Fibroblast of skin of right biceps (primary cell): ENCODE results near the gene SCAPER.

Experiments used
- DNase-seq: peaks from one replicate; pipeline ENCODE4 v3.0.0-alpha.2; 2013

Gene SCAPER

DNA sequence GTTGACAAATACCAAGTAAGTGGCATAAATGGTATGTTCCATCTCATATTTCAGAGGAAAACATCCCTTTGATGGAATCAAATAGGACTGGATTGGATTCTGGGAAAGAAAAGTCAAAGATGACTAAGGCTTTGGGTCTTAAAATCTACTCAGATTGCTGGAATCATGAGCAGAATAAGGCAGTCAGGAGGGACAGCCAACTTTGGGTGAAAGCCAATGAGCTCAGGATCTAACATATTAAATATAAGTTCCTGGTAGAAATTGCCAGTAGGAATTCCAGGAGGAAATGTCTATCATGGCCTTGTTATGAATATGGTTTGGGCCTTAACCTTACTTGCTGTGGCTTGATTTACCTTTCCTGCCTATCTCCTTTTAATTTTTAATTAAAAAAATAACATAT, 513.3 kb downstream of the SCAPER start:
- DNase-seq, result peak; percentile 8

DNA sequence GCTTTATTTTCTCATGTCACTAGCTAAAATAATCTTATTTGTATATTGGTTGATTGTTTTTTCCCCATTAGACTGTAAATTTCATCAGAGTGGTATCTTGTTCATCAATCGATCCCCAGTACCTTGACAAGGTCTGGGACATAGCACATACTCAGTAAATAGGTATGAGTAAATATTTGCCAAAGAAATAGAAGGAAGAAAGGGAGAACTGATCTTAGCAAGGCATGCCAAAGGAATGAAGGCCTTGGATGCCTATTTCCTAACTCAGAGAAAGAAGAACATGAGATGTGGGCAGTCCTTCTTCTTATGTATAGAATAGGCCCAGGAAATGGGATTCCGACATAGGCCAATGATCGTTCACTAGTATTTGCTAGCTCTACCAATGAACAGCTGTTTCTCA, 513.8 kb downstream of the SCAPER start:
- DNase-seq, result no peak

DNA sequence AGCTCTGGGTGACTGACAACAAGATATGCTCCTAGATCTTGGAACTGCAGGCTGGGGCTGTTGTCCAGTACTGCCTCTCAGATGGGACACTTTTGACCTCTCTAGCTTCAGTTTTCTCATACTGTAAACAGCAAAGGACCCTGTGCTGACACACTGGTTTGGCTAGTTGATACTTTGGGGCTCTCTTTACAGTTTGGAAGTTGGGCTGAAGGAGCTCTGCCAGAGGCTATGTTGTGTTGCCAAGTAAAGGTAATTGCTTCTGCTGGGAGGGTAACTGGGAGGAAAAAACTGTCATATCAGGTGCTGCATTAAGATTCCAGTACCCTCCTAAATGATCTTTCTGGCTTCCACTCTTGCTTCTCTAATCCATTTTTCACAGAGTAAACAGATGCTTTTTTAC, 514.6 kb downstream of the SCAPER start:
- no peak for DNase-seq

DNA sequence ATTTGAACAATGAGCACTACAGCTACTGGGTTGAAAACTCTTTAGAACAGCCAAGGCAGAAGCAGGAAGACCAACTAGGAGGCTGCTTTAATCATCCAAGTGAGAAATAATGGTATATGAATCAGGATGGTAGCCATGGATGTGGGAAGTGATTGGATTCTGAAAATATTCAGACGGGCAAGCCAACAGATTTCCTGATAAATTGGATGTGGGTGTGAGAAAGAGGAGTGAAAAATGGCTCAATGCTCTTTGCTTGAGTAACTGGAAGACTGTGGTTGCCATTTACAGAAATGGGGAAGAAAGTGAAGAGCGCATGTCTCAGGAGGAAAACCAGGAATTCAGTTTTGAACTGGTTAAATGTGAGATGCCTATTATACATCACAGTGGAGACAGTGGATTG, 518.2 kb downstream of the SCAPER start:
- no peak for DNase-seq

DNA sequence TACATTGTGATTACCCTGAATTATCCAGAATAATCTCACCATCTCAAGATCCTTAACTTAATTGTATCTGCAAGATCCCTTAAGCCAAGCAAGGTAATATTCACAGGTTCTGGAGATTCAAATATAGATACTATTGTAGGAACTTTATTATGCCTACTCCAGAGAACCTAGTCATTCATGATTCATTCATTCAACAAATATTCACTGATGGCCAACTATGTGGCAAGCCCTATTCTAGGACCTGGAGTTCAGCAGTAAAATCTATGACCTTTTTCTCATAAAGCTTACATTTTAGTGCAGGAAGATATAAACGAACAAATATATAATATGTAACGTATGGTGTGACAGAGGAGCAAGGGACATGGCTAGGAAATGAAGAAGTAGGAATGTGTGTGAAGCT, 519.0 kb downstream of the SCAPER start:
- DNase-seq, result no peak

DNA sequence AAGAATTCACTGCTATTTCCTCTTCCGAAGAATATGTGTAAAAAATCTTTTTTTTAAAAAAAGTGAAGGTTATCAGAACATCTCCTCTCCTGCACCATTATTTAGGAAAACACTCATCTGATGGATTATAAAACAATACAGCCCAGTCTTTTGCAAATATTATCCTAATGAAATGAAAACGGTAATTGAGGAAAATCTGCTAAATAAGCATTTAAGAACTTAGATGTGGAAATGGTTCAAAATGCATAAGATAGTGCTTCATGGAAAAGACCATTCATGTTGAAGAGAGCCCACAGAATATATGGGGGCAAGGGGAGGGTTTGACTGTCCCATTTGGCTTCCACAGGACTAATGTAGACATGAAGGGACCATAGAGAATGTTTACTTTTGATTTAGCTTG, 520.7 kb downstream of the SCAPER start:
- DNase-seq, result no peak

DNA sequence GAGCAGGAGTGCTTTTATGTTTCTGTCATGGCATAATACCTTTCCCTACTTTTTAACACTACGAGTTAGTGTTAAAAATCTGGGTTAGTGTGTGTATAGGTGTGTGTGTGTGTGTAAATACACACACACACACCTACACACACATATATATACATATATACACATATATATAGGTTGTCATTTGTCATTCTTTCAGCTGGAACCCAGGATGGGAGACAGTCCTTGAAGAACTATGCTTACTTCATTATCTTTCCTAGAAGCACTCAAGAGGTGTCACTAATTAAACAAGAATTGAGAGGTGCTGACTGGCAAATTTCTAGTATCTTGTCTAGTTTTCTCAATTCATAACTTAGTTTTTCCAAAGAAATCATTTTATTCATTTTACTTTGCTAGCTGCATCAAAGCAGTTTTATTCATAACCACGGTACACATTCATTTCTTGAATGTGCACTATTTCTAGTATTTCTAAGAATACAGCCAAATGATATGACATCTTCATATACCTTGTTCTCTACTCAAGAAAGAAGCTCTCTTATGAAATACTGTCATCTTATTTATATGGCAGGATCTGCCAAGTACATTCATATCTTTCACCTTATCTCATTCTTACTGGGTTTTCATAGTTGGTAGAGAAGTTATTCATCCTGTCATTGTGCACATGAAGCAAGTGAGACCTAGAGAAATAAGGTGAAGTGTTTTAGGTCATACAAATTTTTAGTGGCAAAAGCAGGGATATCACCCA, 522.0 kb downstream of the SCAPER start:
- DNase-seq, result no peak

DNA sequence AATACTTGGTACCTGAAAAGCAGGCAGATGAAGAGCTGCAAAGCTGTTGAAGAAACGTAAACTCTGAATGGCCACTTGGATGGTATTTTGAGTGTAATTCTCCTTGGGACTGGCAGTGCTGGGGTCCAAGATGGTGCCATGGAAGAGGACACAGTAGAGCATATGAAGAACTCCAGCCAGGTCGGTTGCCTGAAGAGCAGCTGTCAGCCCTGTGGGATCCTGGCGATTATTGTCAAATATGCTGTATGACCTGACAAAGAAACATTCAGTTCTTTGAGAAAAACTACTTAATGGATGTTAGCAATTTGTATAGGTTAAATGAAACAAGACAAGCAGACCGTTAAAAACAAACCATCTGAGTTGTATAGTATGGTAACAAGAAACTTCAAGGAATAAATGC, 523.8 kb downstream of the SCAPER start:
- no peak for DNase-seq

DNA sequence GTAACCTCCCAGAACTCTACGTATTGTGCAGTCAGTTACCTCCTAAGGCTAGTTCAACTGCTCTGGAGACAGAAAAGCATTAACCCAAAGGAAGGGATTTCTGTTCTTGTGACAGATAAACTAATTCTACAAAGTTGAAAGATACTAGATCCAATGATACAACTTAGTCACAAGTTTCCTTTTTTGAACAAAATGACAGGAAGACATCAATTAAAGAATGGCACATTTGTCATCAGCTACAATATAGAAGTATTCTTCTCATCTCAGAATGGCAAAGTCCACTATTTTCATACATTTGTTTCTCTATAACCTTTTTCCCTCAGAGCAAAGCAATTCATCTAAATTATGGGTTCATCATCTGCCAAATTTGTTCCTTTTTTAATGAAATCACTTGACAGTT, 524.9 kb downstream of the SCAPER start:
- DNase-seq, result peak; percentile 8

DNA sequence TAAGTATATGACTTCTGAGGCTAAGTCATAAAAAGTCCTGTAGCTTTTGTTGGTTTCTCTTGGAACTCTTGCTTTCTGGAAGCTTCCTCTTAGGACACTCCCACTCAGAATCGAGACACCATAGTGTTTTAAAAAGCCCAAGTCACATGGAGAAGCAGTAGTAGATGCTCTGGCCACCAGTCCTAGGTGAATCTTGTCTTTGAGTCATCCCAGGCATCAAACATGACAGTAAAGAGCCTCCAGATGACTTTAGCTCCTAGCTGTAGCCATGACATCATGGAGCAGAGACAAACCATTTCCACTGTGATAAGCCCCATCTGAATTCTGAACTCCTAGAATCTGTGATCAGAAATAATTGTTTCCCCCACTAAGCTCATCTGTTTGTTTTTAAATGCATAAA, 526.4 kb downstream of the SCAPER start:
- no peak for DNase-seq

DNA sequence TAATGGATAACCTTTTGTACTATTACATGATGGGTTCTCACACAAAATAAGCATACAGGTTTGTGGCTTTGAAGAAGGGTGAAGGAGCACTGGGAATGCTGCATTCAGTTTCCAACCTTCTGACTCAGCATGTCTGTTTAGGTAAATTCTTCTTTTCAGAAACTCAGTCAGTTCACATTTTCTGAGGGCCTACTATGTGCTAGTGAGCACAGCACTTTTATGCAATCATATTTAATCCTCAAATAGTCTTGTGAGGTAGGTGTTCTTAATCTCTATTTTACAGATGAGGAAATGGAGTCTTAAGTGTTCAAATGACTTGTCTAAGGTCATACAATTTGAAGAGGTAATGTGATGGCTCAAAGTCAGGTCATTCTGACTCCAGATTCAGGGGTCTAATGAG, 527.4 kb downstream of the SCAPER start:
- DNase-seq, result no peak

DNA sequence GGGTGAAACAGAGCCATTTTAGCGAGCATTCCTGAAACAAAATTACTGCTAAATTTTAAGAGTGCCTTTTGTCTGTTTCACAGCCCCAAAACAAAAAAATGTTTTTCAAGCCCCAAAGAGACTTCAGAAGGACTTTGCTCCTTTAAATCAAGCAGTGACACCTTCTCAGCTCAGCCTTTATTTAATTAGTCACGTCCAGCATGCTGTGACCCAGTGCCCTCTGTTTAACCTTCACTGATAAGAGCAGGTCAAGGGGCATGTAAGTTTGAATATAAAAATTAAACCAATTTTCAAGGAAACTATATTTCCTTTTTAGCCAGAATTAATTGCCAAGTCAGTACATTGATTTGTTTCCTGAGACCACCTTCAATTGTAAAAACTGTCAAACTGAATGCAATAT, 527.9 kb downstream of the SCAPER start:
- DNase-seq, result no peak

DNA sequence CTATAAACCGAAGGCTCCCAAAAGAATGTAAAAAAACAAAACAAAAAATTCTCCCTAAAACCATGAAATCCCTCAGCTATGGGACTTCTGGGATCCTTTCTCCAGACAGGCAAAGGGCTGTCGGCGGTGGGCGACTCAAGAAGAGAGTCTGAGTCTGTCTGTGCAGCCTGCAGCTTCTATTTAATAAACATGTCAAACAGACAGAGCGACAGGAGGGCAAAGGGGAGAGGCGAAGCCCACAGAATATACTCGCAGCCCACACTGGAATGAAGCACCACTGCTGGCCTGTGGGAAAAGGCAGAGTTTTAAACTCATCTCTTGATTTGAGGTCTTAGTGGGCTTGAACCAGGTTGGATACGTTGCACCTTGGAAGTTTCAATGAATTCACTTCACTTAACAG, 528.3 kb downstream of the SCAPER start:
- no peak for DNase-seq

DNA sequence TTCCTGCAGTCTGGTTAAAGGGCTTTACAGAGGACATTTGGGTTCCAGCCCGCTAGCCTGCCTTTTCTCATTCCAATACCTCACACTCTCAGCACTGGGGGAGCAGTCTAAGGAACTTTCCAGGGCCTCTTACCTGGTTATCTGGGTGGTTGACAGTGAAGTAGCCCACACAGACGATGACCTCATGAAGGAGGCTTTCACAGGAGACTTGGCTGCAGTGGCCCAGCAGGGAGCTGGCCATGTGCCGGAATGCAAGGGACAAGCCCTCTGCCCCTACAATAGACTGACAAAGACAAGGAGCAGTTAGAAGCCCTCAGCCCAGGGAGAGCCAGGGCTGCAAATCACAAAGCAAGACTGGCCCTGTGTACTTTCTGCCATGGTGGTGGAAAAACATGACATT, 529.1 kb downstream of the SCAPER start:
- no peak for DNase-seq

DNA sequence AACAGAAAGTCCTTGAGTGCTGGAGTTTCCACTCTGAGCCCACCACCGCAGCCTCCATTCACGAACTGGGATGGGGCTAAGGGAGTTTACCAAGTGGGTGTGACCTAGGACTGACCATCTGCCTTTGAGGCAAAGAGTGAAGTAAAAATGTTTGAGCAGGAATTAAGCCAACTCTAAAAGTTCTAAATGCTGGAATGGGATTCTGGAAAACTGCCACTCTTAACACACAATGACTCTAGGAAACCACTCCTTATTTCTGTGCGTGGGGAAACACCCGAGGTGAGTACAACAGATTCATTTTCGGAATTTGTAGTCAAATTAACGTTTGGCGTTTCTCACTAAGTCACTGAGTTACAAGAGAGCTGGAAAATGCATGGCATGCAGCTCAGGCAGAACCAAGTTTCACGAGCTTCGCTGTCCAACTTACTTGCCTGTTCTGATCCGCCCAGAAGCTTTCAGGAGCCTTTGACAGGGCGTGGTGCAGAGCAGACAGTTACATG, 537.0 kb downstream of the SCAPER start:
- no peak for DNase-seq

DNA sequence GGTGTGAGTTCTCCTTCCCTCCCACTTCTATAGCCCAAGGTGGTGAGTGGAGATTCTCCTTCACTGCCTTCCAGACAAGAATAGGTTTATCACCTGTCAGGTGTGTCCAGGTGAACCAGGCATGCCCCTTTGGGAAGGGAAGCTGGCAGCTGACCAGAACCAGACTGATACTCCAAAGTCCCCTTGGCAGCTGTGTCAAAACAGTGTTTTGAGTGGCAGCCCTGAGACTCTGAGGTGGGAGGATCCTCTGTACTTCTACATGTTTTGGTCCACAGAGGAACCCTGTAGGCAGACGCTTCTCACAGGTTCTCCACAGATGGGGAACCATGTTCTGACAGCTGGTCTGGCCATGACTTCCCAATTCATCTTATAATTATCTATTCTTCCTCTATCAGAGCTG, 538.4 kb downstream of the SCAPER start:
- DNase-seq, result no peak

DNA sequence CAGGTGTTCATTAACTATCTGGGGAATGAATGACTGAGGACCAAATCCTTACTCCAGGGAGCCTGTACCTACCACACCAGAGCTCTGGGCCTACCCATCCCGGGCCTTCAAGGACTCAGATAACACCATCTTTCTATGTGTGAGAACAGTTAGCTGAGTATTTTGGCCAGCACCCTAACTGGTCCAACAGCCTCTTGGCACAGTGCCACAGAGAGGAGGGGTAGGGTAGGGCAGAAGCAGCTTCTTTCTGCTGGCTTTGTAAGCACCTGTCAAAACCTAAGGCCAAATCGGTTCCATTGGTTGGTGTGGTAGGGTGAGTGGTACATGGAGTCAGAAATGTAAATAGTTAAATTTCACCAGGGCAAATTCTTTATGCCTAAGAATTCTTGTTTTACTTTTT, 541.9 kb downstream of the SCAPER start:
- no peak for DNase-seq

DNA sequence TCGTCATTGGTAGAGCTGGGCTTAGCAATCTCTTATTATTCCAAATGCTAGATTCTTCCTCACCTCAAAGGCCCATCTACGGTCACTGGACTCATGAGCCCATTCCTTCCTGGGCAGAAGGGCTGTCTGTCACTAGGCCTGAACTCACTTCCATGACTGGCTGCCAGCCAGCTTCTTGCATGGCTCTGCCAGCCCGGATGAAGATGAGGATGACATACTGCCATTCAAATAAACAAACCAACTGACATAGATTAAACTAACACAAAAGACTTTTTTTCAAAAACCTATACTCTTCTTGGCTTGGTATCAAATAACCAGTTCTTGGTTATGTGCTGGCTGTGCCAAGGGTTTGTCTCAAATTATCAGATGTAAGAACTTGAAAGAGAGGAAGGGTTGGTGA, 544.7 kb downstream of the SCAPER start:
- no peak for DNase-seq

DNA sequence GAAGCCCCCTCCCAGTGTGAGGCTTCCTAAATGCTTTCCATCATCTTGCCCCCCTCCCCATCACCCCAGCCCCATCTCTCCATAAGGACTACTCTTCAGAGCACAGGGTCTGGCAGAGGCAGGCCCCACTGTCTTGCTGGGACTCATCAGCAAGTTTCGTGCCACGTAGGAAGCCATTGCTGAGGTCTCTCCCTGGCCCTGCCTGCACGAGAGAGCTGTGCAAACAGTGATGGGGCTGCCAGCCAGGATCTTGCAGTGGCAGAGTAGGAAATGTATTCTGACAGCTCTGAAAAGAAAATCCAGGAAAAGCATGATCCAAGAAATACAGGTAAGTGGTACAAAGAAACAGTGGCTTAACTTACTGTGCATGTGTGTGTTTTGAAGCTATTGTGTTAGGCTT, 546.0 kb downstream of the SCAPER start:
- no peak for DNase-seq

DNA sequence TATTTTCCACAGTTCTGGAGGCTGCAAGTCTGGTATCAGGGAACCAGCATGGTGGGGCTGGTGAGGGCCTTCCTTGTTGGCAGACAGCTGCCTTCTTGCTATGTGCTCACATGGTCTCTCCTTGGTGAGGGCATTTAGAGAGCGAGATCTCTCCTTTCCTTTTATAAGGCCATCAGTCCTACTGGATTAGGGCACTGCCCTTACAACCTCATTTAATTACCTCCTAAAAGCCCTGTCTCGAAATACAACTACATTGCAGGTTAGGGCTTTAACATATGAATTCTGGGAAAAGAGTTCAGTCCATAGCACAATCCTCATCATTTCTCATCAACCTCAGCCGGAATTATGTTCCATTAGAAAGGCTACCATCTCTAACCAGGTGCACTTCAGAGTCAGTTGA, 546.7 kb downstream of the SCAPER start:
- no peak for DNase-seq

DNA sequence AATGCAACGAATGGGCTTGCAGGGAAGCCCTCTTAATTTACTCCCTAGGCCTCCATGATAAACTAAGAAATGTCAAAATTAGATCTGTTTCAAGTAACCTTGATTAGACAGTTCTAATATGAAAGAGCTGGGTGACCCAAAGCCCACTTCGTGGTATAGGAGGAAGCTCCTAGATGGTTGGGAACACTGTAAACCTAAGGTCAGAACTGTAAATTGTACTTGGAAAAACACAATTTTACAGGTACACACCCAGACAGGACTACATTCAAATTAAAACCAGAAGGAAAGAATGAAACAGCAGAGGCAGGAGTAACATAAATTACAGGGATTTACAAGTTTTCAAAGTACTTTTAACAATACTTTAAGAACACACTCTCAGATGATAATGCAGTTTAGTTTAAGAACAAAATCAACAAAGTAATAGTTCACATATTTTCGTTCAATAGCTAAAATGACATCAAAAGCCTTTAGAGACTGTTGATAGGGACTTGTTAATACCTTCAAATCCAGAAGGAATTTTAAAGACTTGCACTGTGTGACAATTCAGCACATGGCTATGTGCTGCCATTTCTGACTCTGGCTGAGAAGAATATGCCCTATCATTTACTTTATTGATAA, 550.2 kb downstream of the SCAPER start:
- no peak for DNase-seq

DNA sequence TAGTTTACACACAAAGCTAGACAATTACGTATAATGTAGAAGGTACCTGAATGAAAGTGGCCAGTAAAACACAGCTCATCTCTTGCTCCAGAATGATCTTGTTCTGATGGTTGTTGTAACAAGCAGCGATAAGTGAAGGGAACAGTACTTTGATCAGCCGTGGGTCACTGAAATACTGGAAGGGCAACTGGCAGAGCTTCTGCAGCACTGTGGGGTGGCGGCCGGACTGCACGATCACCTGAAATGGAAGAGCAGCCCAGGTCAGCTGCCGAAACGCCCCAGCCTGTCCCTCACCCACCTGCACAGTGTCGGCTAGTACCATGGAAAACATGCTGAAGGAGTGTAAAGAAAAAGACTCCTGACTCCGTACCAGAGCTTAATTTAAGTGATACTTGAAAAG, 551.2 kb downstream of the SCAPER start:
- DNase-seq, result no peak

DNA sequence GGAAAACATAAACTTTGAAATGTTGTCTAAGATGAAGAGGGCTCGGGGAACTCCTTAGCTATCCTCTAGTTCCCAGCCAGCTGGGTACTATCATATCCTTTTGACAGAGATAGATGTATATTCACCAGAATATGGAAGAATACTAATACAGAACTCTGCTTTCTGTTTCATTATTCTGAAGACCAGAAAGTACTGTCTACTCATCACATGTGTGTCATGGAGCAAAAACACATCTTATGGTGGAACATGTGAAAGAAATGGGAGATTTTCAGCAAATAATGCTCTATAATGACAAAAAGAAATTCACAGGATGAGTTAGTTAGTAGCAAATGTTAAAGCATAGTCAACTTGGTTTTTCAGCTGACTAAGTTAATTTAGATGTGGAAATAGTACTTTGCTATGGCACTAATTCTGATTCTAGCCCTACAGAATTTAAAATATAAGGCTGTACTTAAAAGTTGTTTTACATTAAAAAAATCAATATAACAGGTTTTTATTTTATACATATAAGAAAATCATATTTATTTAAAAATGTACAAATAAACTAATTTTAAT, 552.0 kb downstream of the SCAPER start:
- no peak for DNase-seq

DNA sequence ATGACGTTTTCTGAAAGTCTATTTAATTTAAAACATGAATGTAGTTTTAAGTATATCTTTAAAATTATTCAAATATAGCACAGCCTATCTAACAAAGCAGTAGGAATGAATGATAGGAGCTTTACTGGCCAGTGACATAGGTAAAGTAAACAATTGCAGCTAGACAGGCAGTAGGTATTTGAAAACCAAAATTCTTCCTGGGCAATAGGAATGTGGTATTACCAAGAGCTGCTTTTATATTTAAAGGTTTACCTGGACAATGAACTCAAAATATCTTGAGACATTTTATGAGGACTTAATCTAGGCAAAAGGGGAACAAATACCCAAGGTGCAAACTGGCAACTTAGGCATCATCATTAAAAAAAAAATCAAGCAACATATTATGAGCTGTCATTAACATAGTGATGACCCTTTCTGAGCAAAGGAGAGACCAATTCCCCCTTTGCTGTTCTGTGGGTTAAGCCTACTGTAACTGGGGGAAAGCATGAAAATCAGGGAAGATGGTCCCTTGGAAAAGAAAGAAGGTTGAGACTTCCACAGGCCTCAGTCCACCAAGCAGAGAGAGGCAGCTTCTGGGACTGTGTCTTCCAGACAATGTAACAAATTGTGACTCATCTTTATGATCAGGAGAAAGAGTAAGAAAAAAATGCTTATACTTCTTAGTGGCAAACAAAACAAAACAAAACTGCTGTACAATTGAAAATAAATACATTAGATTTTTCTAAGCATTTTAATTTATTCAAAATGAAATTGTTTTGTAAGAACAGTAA, 555.7 kb downstream of the SCAPER start:
- DNase-seq, result no peak
